CD8-positive, alpha-beta memory T cell (primary cell): ENCODE data around the gene STAB2. TPM values are rescaled to one million over a fixed set of nuclear protein-coding genes. Genes with fewer than 3 reads are reported as not detected.

ENCODE experiments used
- CTCF ChIA-PET: fragments of 350-600 bp; sonication (Branson Sonifier 250); formaldehyde crosslinking; loops from one replicate; lab custom pipeline; 2021; ENCODE audit warnings: antibody characterized with exemption; lab: Charles Lee
- POLR2A ChIA-PET: fragments of 350-600 bp; sonication (Branson Sonifier 250); formaldehyde crosslinking; loops from one replicate; lab custom pipeline; 2021; ENCODE audit warnings: antibody characterized with exemption; lab: Charles Lee
- DNase-seq, 5 donors: peaks; one replicate each; pipeline versions ENCODE4 v3.0.0 to v3.0.0-alpha.2; 2020 to 2022; ENCODE audit warnings: mixed read lengths in 1 of 5
- H3K27ac ChIP-seq: one replicate; pipeline ENCODE4 v1.7.0; 2013; ENCODE audit warnings: low read depth, mild to moderate bottlenecking, low read length, moderate library complexity
- H3K27me3 ChIP-seq: 2 replicates; pipeline ENCODE4 v1.7.0; 2013; ENCODE audit warnings: low read length, mild to moderate bottlenecking; ENCODE audit not compliant: insufficient read depth, poor library complexity, severe bottlenecking
- H3K36me3 ChIP-seq: 2 replicates; pipeline ENCODE4 v1.7.0; 2013; ENCODE audit warnings: mild to moderate bottlenecking, low read length, moderate library complexity; ENCODE audit not compliant: insufficient read depth
- H3K4me1 ChIP-seq: 2 replicates; pipeline ENCODE4 v1.7.0; 2013; ENCODE audit warnings: mild to moderate bottlenecking, low read length, moderate library complexity; ENCODE audit not compliant: insufficient read depth
- H3K4me3 ChIP-seq: 2 replicates; pipeline ENCODE4 v1.7.0; 2013; ENCODE audit warnings: mild to moderate bottlenecking, low read length
- H3K9me3 ChIP-seq: 2 replicates; pipeline ENCODE4 v1.7.0; 2013; ENCODE audit warnings: mild to moderate bottlenecking, low read length
- H3K27ac Mint-ChIP-seq, 8 donors: one replicate each; pipeline ENCODE4 v1.8.0; 2020 to 2021; ENCODE audit warnings: mixed read lengths in 8 of 8, mild to moderate bottlenecking in 6 of 8, inconsistent platforms in 3 of 8, moderate library complexity in 3 of 8
- H3K27me3 Mint-ChIP-seq, 2 donors: one replicate each; pipeline ENCODE4 v1.8.0; 2020 to 2021; ENCODE audit warnings: mixed read lengths in 2 of 2, mild to moderate bottlenecking in 1 of 2, moderate library complexity in 1 of 2
- H3K36me3 Mint-ChIP-seq, 3 donors: one replicate each; pipeline ENCODE4 v1.8.0; 2020 to 2021; ENCODE audit warnings: mixed read lengths in 3 of 3, inconsistent platforms in 1 of 3, mild to moderate bottlenecking in 1 of 3
- H3K4me1 Mint-ChIP-seq, 3 donors: one replicate each; pipeline ENCODE4 v1.8.0; 2020 to 2021; ENCODE audit warnings: mixed read lengths in 3 of 3, inconsistent platforms in 1 of 3, mild to moderate bottlenecking in 1 of 3
- H3K4me3 Mint-ChIP-seq, 7 donors: one replicate each; pipeline ENCODE4 v1.8.0; 2020 to 2021; ENCODE audit warnings: mixed read lengths in 7 of 7, mild to moderate bottlenecking in 6 of 7, moderate library complexity in 4 of 7, inconsistent platforms in 2 of 7
- H3K9me3 Mint-ChIP-seq, 5 donors: one replicate each; pipeline ENCODE4 v1.8.0; 2020 to 2022; ENCODE audit warnings: mixed read lengths in 5 of 5, mild to moderate bottlenecking in 3 of 5, moderate library complexity in 2 of 5, inconsistent platforms in 1 of 5
- polyA plus RNA-seq: library from polyadenylated mRNA; unstranded; fragments of 300-500 nt; fragmentation: Illumina TruSeq; gene quantifications from one replicate; pipeline ENCODE4 v1.2.3, GENCODE V29; 2021
- total RNA-seq, 2 experiments: library from RNA; stranded (reverse); gene quantifications; one replicate each; pipeline ENCODE4 v1.2.3, GENCODE V29; 2021

Gene STAB2
- total and polyA plus RNA-seq, 3 experiments from 2014 or later = not detected

DNA sequence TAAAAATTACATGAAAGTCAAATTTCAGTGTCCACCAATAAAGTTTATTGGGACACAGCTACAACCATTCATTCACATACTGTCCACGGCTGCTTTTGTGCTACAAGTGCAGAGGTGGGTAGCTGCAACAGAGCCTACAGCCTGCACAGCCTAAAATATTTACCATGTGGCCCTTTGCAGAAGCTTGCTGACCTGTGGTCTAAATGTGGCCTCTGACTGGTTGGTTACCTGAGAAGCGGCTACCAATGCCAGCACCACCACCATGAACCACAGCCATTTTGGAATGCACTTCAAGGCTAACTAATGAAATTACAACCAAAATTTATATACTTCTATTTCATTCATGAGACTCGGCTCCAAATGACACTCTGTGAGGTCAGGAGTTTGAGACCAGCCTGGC, 195.3 kb downstream of the STAB2 start:
- Histone ChIP-seq H3K4me3 (no peak overlapping the region), H3K36me3 (no peaks in the 10 kb centered on the region), H3K27me3 (no peaks in the 10 kb centered on the region), H3K4me1 (no peaks in the 10 kb centered on the region), H3K27ac (no peak overlapping the region), H3K9me3 (no peaks in the 10 kb centered on the region)
- H3K4me3 Mint-ChIP-seq = no peak overlapping the region
- no peaks in the 10 kb centered on the region for H3K27me3 Mint-ChIP-seq
- H3K9me3 Mint-ChIP-seq = no peaks in the 10 kb centered on the region
- ChIA-PET CTCF (no interaction called here), POLR2A (no interaction called here)
- DNase-seq = no peak
- no peak overlapping the region for H3K27ac Mint-ChIP-seq
- peaks cover 24 to 63% (median 26%) of the 10 kb centered on the region in 3 donors for H3K36me3 Mint-ChIP-seq
- H3K4me1 Mint-ChIP-seq = no peaks in the 10 kb centered on the region

DNA sequence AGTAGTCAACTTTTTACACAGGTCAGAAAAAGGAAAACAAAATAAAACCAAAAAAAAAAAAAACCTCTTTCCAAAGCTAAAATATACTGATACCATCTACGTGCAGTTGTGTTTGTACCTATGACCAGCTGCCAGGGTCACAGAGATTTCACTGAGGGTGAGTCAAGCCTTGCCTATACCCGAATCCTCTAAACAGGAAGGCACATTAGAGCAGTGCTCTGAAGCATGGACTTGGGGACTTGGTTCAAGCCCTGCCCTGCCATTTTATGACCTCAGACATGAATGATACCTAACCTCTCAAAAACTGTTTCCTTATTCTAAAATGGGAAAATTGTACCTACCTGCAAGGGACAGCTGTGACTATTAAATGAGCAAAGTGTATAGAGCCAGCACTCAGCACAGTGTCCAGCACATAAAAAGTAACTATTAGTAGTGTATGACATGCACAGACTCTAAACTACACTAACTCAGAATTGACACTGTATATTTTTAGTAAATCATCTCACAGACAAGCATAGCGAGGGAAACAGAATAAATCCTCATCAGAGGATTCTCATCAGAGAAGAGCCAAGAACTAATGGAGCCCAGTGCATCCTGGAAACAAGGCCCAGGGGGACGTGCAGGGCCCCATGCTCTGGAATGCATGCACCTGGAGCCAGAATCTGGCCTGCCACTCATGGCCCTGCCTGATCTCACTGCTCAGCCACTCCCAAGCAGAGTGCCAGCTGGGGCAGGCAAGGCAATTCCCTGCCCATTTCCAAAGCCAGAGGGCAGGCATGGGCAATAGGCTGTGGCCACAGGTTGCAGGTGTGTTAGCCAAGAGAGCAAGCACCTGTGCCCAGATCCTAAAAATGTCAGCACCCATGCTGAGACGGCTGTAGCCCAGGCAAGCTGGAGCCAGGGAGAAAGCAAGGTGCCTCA, 196.9 kb downstream of the STAB2 start:
- POLR2A ChIA-PET = interaction anchor here (0.6 kb wide), 1 partner anchor 14 kb away, joined by 3 read pairs; no protein-coding TSS in a partner anchor
- Mint-ChIP-seq H3K36me3 (peaks cover 17 to 49% (median 27%) of the 10 kb centered on the region in 3 donors), H3K27ac (peak overlapping the region in 1 of 8 donors; percentile 23)

DNA sequence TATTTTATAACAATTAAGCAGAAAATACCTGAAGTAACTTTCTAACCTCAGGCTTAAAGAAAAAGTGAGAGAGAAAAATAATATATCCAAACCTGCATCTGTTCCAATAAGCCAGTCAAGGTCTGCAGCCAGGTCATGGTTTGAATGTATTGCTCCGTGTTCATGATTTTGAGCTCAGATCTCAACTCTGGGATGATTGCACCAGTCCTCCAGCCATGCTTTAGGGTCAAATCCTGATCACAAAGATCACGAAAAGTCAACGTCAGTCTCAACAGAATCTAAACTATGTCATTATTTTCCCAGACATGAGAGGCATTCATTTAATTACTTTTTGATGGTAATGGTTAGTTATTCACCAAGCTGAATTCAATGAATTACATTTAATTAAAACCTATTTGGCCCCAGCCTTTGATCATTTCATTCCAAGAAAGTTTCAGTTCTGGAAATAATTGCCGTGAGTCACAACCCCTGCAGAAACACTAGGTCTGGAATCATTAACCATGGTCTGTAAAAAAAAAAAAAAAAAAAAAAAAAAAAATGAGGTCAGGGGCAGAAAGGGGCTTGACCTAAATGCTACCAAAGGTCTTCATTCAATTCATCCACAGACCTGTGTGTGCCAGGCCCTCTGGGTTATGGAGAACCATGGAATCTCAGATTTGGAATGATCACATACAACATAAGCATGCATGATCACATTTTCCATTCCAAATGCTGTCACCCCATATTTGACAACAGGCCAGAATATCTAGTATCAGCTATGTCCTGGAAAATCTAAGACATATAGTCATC, 198.4 kb downstream of the STAB2 start:
- ChIA-PET POLR2A (no interaction called here), CTCF (no interaction called here)

More for the DNA sequence above, 196.9 kb downstream of the STAB2 start:
- Histone ChIP-seq H3K36me3 (no peaks in the 10 kb centered on the region), H3K9me3 (no peaks in the 10 kb centered on the region), H3K4me1 (no peaks in the 10 kb centered on the region), H3K27me3 (no peaks in the 10 kb centered on the region), H3K27ac (no peak overlapping the region), H3K4me3 (no peak overlapping the region)
- CTCF ChIA-PET = no interaction called here
- H3K4me3 Mint-ChIP-seq = no peak overlapping the region
- no peaks in the 10 kb centered on the region for H3K9me3 Mint-ChIP-seq
- no peaks in the 10 kb centered on the region for H3K4me1 Mint-ChIP-seq
- H3K27me3 Mint-ChIP-seq = no peaks in the 10 kb centered on the region
- no peak for DNase-seq

DNA sequence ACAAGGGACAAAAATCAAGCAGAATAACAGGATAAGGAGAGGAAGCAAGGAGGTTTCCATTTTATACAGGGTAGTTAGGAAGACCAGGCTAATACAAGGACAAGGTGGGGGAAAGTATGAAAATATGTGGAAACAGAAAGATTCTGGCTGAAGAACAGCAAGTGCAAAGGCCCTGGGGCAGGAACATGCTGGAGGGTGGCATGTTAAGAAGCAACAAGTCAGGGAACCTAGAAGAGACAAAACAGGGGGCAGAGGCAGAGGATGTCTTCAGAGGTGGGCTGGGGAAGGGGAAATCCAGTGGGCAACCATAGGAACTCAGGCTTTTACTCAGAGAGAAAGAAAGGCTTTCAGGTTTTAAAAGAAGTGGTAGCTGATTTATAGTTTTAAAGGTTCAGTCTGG, 199.1 kb downstream of the STAB2 start:
- POLR2A ChIA-PET = no interaction called here
- CTCF ChIA-PET = no interaction called here
- DNase-seq = no peak
- no peaks in the 10 kb centered on the region for H3K27me3 Mint-ChIP-seq
- no peaks in the 10 kb centered on the region for H3K9me3 Mint-ChIP-seq
- Histone ChIP-seq H3K9me3 (no peaks in the 10 kb centered on the region), H3K4me3 (no peak overlapping the region), H3K27me3 (no peaks in the 10 kb centered on the region), H3K36me3 (no peaks in the 10 kb centered on the region), H3K4me1 (no peaks in the 10 kb centered on the region), H3K27ac (no peak overlapping the region)
- no peaks in the 10 kb centered on the region for H3K4me1 Mint-ChIP-seq
- no peak overlapping the region for H3K4me3 Mint-ChIP-seq
- H3K36me3 Mint-ChIP-seq = peaks cover 14 to 37% (median 19%) of the 10 kb centered on the region in 3 donors
- no peak overlapping the region for H3K27ac Mint-ChIP-seq

More for the DNA sequence above, 198.4 kb downstream of the STAB2 start:
- no peak overlapping the region for H3K4me3 ChIP-seq
- Mint-ChIP-seq H3K27ac (no peak overlapping the region), H3K27me3 (no peaks in the 10 kb centered on the region), H3K4me1 (no peaks in the 10 kb centered on the region), H3K36me3 (peaks cover 14 to 37% (median 19%) of the 10 kb centered on the region in 3 donors), H3K4me3 (no peak overlapping the region), H3K9me3 (no peaks in the 10 kb centered on the region)
- no peak overlapping the region for H3K27ac ChIP-seq
- H3K4me1 ChIP-seq = no peaks in the 10 kb centered on the region
- H3K36me3 ChIP-seq = no peaks in the 10 kb centered on the region
- H3K27me3 ChIP-seq = no peaks in the 10 kb centered on the region
- H3K9me3 ChIP-seq = no peaks in the 10 kb centered on the region
- no peak for DNase-seq

DNA sequence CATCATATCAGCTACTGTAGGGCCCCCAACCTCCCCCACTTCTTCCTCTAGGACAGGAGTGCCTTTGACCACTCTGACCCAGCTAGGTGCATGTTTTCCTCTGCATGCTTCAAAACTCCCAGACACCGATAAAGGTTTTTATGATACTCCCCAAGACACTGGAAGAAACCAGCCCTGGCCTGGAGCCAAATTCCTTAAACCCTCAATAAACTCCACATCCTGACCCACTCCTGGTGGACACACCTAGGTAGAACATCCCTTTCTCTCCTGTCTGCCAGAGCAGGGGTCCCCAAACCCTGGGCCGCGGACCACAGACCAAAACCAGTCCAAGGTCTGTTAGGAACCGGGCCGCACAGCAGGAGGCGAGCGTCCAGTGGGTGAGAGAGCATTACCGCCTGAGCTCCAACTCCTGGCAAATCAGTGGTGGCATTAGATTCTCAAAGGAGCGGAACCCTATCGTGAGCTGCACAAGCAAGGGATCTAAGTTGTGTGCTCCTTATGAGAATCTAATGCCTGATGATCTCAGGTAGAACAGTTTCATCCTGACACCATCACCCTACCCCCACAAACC, 204.4 kb downstream of the STAB2 start:
- no peak overlapping the region for H3K27ac ChIP-seq
- no peaks in the 10 kb centered on the region for H3K4me1 Mint-ChIP-seq
- H3K4me3 ChIP-seq = no peak overlapping the region
- no peak overlapping the region for H3K4me3 Mint-ChIP-seq
- H3K36me3 ChIP-seq = no peaks in the 10 kb centered on the region
- ChIA-PET POLR2A (no interaction called here), CTCF (no interaction called here)
- no peaks in the 10 kb centered on the region for H3K27me3 ChIP-seq
- H3K4me1 ChIP-seq = no peaks in the 10 kb centered on the region
- no peaks in the 10 kb centered on the region for H3K9me3 Mint-ChIP-seq
- H3K36me3 Mint-ChIP-seq = peaks cover 11 to 35% (median 12%) of the 10 kb centered on the region in 3 donors
- H3K9me3 ChIP-seq = no peaks in the 10 kb centered on the region
- no peaks in the 10 kb centered on the region for H3K27me3 Mint-ChIP-seq
- peak overlapping the region in 1 of 8 donors; percentile 79 for H3K27ac Mint-ChIP-seq
- no peak for DNase-seq

DNA sequence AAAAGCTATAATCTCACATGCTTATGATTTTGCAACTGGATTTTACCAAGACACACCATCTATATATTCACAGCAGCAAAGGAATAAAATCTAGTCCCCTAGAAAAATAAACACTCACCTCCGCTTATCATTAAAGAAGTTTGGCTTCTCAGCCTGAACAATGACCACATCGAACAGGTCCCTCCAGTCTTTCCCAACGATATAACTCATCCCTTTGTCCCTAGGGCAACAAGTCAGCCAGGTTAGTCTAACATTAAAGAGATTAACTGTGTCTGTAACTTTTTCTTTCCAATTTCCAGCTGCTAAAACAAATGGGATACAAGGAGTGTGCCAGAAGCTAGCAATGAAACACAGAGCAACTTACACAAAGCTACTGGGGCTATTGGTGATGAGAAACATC, 206.0 kb downstream of the STAB2 start:
- H3K27ac Mint-ChIP-seq = peak overlapping the region in 1 of 8 donors; percentile 15
- no peak overlapping the region for H3K4me3 ChIP-seq
- no peaks in the 10 kb centered on the region for H3K36me3 ChIP-seq
- no peak for DNase-seq
- H3K4me1 ChIP-seq = no peaks in the 10 kb centered on the region
- no peaks in the 10 kb centered on the region for H3K4me1 Mint-ChIP-seq
- peaks cover 19 to 46% (median 20%) of the 10 kb centered on the region in 3 donors for H3K36me3 Mint-ChIP-seq
- ChIA-PET CTCF (no interaction called here), POLR2A (no interaction called here)
- H3K9me3 ChIP-seq = no peaks in the 10 kb centered on the region
- no peaks in the 10 kb centered on the region for H3K9me3 Mint-ChIP-seq
- no peaks in the 10 kb centered on the region for H3K27me3 ChIP-seq
- H3K27me3 Mint-ChIP-seq = no peaks in the 10 kb centered on the region
- H3K4me3 Mint-ChIP-seq = no peak overlapping the region
- no peak overlapping the region for H3K27ac ChIP-seq

DNA sequence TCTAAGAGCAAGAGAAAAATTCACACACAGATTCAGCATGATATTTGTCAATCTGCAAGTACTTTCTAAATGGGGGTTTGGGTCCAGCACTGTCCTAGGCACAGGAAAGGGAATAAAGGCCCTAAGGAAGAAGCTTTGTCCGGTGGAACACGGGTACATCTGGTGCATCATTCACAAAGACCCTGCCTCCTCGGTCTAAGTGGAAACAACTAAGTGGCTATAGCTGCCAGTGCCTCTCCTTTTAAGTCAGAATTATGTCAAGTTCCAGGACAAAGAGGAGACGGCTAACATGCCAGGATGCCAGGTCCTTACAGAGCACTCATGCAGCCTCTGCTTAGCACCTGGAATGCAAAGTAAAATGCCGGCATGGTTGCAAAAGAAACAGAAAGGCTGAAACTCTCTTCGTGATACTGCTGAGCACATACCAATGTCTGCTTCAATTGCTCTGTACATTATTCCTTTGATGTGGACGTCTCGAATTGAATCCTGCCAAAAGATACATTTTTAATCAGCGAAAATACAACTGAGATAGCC, 206.5 kb downstream of the STAB2 start:
- H3K27ac Mint-ChIP-seq = no peak overlapping the region
- H3K9me3 Mint-ChIP-seq = no peaks in the 10 kb centered on the region
- H3K4me1 Mint-ChIP-seq = no peaks in the 10 kb centered on the region
- H3K36me3 Mint-ChIP-seq = peaks cover 19 to 50% (median 24%) of the 10 kb centered on the region in 3 donors
- Histone ChIP-seq H3K27me3 (no peaks in the 10 kb centered on the region), H3K36me3 (no peaks in the 10 kb centered on the region), H3K27ac (no peak overlapping the region), H3K4me1 (no peaks in the 10 kb centered on the region), H3K4me3 (no peak overlapping the region), H3K9me3 (no peaks in the 10 kb centered on the region)
- ChIA-PET CTCF (no interaction called here), POLR2A (no interaction called here)
- H3K4me3 Mint-ChIP-seq = no peak overlapping the region
- H3K27me3 Mint-ChIP-seq = no peaks in the 10 kb centered on the region
- no peak for DNase-seq
